Breast epithelium (tissue), 4 donors: Measurements from ENCODE around the gene SYT1. TPM values are rescaled to one million over a fixed set of nuclear protein-coding genes. Genes with fewer than 3 reads are reported as not detected.

Source experiments
- DNase-seq, 2 donors: peaks; one replicate each; pipeline ENCODE4 v3.0.0-alpha.2; 2019; ENCODE audit warnings: low spot score in 2 of 2
- H3K27ac ChIP-seq, 2 donors: fragments of 200-600 bp; sonication (generic) in 1 of 2; one replicate each; pipeline ENCODE4 v1.5.1; 2016 to 2019; ENCODE audit warnings: mild to moderate bottlenecking in 1 of 2
- H3K27me3 ChIP-seq, 2 donors: fragments of 200-600 bp; sonication (generic) in 1 of 2; one replicate each; pipeline versions ENCODE4 v1.5.1 to v1.6.0; 2017 to 2019; ENCODE audit warnings: control low read depth in 1 of 2, mild to moderate bottlenecking in 1 of 2
- H3K36me3 ChIP-seq: fragments of 200-600 bp; one replicate; pipeline ENCODE4 v1.5.1; 2019
- H3K4me1 ChIP-seq, 2 donors: fragments of 200-600 bp; sonication (generic); one replicate each; pipeline ENCODE4 v1.5.1; 2016 to 2019; ENCODE audit warnings: control low read depth in 1 of 2
- H3K4me3 ChIP-seq, 3 donors: fragments of 200-600 bp; sonication (generic); 1 replicate in 2 of 3; 2 replicates in 1 of 3; pipeline ENCODE4 v1.5.1; 2016 to 2019; ENCODE audit warnings: mild to moderate bottlenecking in 3 of 3, moderate library complexity in 2 of 3
- H3K9me3 ChIP-seq, 2 donors: fragments of 200-600 bp; sonication (generic) in 1 of 2; one replicate each; pipeline ENCODE4 v1.5.1; 2016 to 2019; ENCODE audit warnings: control low read depth in 1 of 2
- CTCF ChIP-seq, 3 donors: fragments of 450-650 bp; IDR thresholded peaks; one replicate each; pipeline ENCODE4 v1.5.1; 2016 to 2017; ENCODE audit warnings: antibody characterized with exemption in 3 of 3, mild to moderate bottlenecking in 3 of 3, moderate library complexity in 3 of 3
- POLR2A ChIP-seq: fragments of 450-650 bp; IDR thresholded peaks from one replicate; pipeline ENCODE4 v1.6.1; 2016; ENCODE audit warnings: antibody characterized with exemption, mild to moderate bottlenecking, moderate library complexity
- POLR2AphosphoS5 ChIP-seq, 3 donors: sonication (generic); formaldehyde crosslinking; IDR thresholded peaks; one replicate each; pipeline ENCODE4 v1.6.1; 2017; ENCODE audit warnings: antibody characterized with exemption in 3 of 3
- intact Hi-C: fragments of 100-400 bp; cut with DNase I; formaldehyde crosslinking; loops from one replicate; pipeline ENCODE4 v1.15.1; 2023; ENCODE audit warnings: low total_unique reads
- total RNA-seq, 3 donors: library from RNA; depleted of rRNA; stranded (reverse); fragments of >200 nt; gene quantifications; one replicate each; pipeline ENCODE4 v1.1.0, GENCODE V29; 2016

Gene SYT1
- total RNA-seq, 3 donors from 2014 or later = 1.1 to 2.3 (median 1.6) TPM

DNA sequence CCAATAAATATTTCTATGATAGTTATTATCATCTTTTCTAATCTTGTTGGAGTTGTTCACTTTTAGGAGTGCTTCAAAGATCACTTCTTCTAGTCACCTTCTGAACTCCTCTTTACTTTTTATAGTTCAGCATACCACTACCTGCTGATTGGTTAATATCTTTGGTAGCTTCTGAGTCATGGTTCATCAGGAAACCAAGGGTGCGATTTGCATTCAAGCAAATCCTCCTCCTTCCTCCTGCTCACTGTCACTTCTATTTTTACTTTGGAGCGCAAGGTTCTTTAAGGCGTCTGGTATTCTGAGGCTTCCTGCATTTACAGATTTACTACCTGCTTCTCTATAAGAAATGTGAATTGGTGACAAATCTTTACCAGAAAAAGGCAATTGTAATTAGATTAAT, 24.0 kb downstream of the SYT1 start:
- no peaks in the 10 kb centered on the region for H3K36me3 ChIP-seq
- no peak for TF ChIP-seq POLR2AphosphoS5 (IDR thresholded peaks at IDR 0.05)
- TF ChIP-seq POLR2A = no peak
- no peak for TF ChIP-seq CTCF (IDR thresholded peaks at IDR 0.05)
- DNase-seq = no peak
- no peak overlapping the region for H3K4me3 ChIP-seq
- H3K4me1 ChIP-seq = no peaks in the 10 kb centered on the region
- no peak overlapping the region for H3K27ac ChIP-seq
- no peaks in the 10 kb centered on the region for H3K9me3 ChIP-seq
- H3K27me3 ChIP-seq = no peaks in the 10 kb centered on the region
- intact Hi-C loops = no loop called here

DNA sequence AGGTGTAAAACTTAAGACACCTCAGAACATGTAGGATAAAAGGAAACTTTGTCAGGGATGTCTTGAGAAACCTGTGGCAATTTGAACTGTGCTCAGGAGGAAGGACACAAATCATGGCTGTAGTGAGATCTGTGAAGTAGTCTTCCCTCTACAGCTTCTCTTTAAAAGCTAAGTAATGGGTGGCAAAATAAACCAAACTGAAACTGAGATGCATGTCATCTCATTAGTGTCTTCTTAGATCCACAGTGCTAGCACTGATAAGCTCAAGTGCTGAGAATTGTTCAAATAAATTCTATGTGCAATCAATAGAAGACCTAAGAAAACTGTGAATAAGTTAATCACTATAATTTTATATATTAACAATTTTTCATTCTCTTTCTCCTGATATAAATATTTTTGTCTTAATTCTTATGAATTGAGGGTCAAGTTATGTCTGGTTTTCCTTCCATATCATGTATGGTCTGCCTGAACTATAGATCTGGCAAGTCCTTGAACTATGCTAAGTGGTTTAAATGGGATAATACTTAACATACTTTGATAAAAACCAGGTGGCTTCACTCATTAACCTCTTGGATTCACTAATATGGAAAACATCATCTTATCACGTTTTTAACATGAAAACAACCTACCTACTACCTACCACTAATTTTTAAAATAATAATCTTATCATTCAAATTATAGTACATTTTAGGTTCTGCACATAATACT, 27.2 kb downstream of the SYT1 start:
- Histone ChIP-seq H3K27me3 (no peaks in the 10 kb centered on the region), H3K27ac (no peak overlapping the region), H3K36me3 (no peaks in the 10 kb centered on the region), H3K9me3 (no peaks in the 10 kb centered on the region), H3K4me3 (no peak overlapping the region), H3K4me1 (no peaks in the 10 kb centered on the region)
- TF ChIP-seq CTCF (IDR thresholded peaks at IDR 0.05) = no peak
- no peak for TF ChIP-seq POLR2AphosphoS5 (IDR thresholded peaks at IDR 0.05)
- TF ChIP-seq POLR2A = no peak
- DNase-seq = no peak
- intact Hi-C loops = no loop called here

GRCh38 chr12:78898416-78898815, 33.8 kb downstream of the SYT1 start:
- Histone ChIP-seq H3K9me3 (no peaks in the 10 kb centered on the region), H3K27me3 (no peaks in the 10 kb centered on the region), H3K27ac (no peak overlapping the region), H3K36me3 (no peaks in the 10 kb centered on the region), H3K4me1 (no peaks in the 10 kb centered on the region), H3K4me3 (no peak overlapping the region)
- no peak for TF ChIP-seq CTCF (IDR thresholded peaks at IDR 0.05)
- TF ChIP-seq POLR2AphosphoS5 (IDR thresholded peaks at IDR 0.05) = no peak
- no peak for TF ChIP-seq POLR2A
- intact Hi-C loops = no loop called here
- DNase-seq = peak in 1 of 2 donors; percentile 30

GRCh38 chr12:78914859-78915331, 50.3 kb downstream of the SYT1 start:
- Histone ChIP-seq H3K4me3 (no peak overlapping the region), H3K4me1 (no peaks in the 10 kb centered on the region), H3K27ac (no peak overlapping the region), H3K36me3 (no peaks in the 10 kb centered on the region), H3K27me3 (no peaks in the 10 kb centered on the region), H3K9me3 (no peaks in the 10 kb centered on the region)
- DNase-seq = no peak
- intact Hi-C loops = no loop called here
- no peak for TF ChIP-seq POLR2AphosphoS5 (IDR thresholded peaks at IDR 0.05)
- no peak for TF ChIP-seq POLR2A
- TF ChIP-seq CTCF (IDR thresholded peaks at IDR 0.05) = no peak

DNA sequence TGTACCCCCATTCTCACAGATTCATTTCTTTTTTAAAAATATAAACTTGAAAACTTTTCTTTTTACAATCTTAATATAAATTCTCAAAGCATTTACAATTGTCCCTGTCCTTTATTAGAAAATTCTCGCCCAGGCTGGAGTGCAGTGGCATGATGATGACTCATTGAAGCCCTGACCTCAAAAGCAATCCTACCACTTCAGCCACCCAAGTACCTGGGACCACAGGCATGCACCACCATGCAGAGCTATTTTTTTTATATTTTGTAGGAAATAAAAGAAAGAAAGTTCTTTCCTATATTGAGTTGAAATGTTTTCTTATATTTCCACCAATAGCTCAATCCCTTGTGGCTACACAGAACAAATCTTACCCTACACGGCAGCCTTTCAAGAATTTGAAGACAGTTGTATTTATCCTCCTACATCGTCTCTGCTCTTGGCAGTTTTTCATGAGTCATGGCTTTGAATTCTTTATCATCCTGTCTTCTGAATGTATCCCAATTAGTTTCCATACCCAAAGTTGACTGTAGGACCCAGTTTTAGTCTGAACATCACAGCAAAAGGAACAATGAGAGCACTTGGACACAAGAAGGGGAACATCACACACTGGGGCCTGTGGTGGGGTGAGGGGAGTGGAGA, 52.4 kb downstream of the SYT1 start:
- Histone ChIP-seq H3K9me3 (no peaks in the 10 kb centered on the region), H3K4me3 (no peak overlapping the region), H3K27ac (no peak overlapping the region), H3K4me1 (no peaks in the 10 kb centered on the region), H3K36me3 (no peaks in the 10 kb centered on the region), H3K27me3 (no peaks in the 10 kb centered on the region)
- no peak for DNase-seq
- no peak for TF ChIP-seq POLR2A
- intact Hi-C loops = no loop called here
